Activated naive CD8-positive, alpha-beta T cell treated with anti-CD3 and anti-CD28 coated beads for 36 hours (primary cell): ENCODE measurements around the gene GATA1. TPM values are rescaled to one million over a fixed set of nuclear protein-coding genes. Genes with fewer than 3 reads are reported as not detected.

Experiments
- DNase-seq: peaks from one replicate; pipeline ENCODE4 v3.0.0; 2021
- H3K27ac Mint-ChIP-seq: one replicate; pipeline ENCODE4 v1.8.0; 2022; ENCODE audit warnings: mild to moderate bottlenecking, moderate library complexity, mixed read lengths
- H3K27me3 Mint-ChIP-seq: one replicate; pipeline ENCODE4 v1.8.0; 2022; ENCODE audit warnings: mild to moderate bottlenecking, mixed read lengths
- H3K36me3 Mint-ChIP-seq: one replicate; pipeline ENCODE4 v1.8.0; 2021; ENCODE audit warnings: mild to moderate bottlenecking, mixed read lengths
- H3K4me1 Mint-ChIP-seq: one replicate; pipeline ENCODE4 v1.8.0; 2021; ENCODE audit warnings: mixed read lengths
- H3K4me3 Mint-ChIP-seq: one replicate; pipeline ENCODE4 v1.8.0; 2022; ENCODE audit warnings: mild to moderate bottlenecking, moderate library complexity, mixed read lengths
- H3K9me3 Mint-ChIP-seq: one replicate; pipeline ENCODE4 v1.8.0; 2022; ENCODE audit warnings: mixed read lengths
- total RNA-seq, 2 experiments: library from RNA; stranded (reverse); gene quantifications; one replicate each; pipeline ENCODE4 v1.2.3, GENCODE V29; 2021

Gene GATA1
- total RNA-seq, 2 experiments from 2014 or later = not detected

DNA sequence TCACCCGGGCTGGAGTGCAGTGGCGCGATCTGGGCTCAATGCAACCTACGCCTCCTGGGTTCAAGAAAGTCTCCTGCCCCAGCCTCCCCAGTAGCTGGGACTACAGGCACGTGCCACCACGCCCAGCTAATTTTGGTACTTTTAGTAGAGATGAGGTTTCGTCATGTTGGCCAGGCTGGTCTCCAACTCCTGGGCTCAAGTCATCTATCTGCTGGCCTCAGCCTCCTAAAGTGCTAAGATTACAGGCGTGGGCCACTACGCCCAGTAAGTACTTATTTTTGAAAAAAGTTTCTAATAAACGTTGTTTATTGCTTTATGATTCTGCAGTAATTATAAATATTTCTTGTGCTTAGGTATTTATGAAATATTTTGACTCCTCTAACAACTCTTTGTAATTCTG lies 53.3 kb downstream of the GATA1 start:
- peaks cover 11% of the 10 kb centered on the region for H3K27me3 Mint-ChIP-seq
- no peaks in the 10 kb centered on the region for H3K9me3 Mint-ChIP-seq
- no peak overlapping the region for H3K27ac Mint-ChIP-seq
- H3K4me1 Mint-ChIP-seq = peaks cover 3% of the 10 kb centered on the region
- DNase-seq = no peak
- no peak overlapping the region for H3K4me3 Mint-ChIP-seq
- H3K36me3 Mint-ChIP-seq = no peaks in the 10 kb centered on the region

Other genes with a start within 250 kb of the GATA1 start
- gene TBC1D25, start 246.9 kb upstream of the GATA1 start, total RNA-seq = 10 to 100 TPM; 12.1 to 12.9 TPM
- gene RBM3, start 212.1 kb upstream of the GATA1 start, total RNA-seq = 100 to 1,000 TPM; 255 to 258 TPM
- gene WDR13, start 189.1 kb upstream of the GATA1 start, total RNA-seq = 10 to 100 TPM; 32.6 to 40.6 TPM
- 10 to 100 TPM; 87.8 to 89.8 TPM for gene WAS, start 102.8 kb upstream of the GATA1 start, total RNA-seq
- gene SUV39H1, start 89.9 kb upstream of the GATA1 start, total RNA-seq = 10 to 100 TPM; 31.9 to 32.8 TPM
- not detected for gene GLOD5, start 24.8 kb upstream of the GATA1 start, total RNA-seq
- gene HDAC6, start 15.5 kb downstream of the GATA1 start, total RNA-seq = 10 to 100 TPM; 45.3 to 50.0 TPM
- under 1 TPM; 0.54 to 0.70 TPM for gene ERAS, start 39.9 kb downstream of the GATA1 start, total RNA-seq
- 1 to 10 TPM; 1.4 to 1.8 TPM for gene PCSK1N, start 49.0 kb downstream of the GATA1 start, total RNA-seq
- gene TIMM17B, start 111.2 kb downstream of the GATA1 start, total RNA-seq = 10 to 100 TPM; 57.8 to 60.5 TPM
- 10 to 100 TPM; 84.3 to 85.7 TPM for gene PQBP1, start 111.3 kb downstream of the GATA1 start, total RNA-seq
- 10 to 100 TPM; 20.8 to 24.0 TPM for gene SLC35A2, start 125.1 kb downstream of the GATA1 start, total RNA-seq
- gene PIM2, start 132.4 kb downstream of the GATA1 start, total RNA-seq = 100 to 1,000 TPM; 213 to 219 TPM
- 10 to 100 TPM; 57.3 to 59.5 TPM for gene OTUD5, start 171.0 kb downstream of the GATA1 start, total RNA-seq
- 1 to 10 TPM; 1.2 to 1.3 TPM for gene KCND1, start 185.3 kb downstream of the GATA1 start, total RNA-seq
- gene GRIPAP1, start 215.7 kb downstream of the GATA1 start, total RNA-seq = 10 to 100 TPM; 53.7 to 54.3 TPM